H9 (cell line): ENCODE measurements around the gene PIP4K2B. TPM values are rescaled to one million over a fixed set of nuclear protein-coding genes. Genes with fewer than 3 reads are reported as not detected.
A peak's percentile ranks its signal among the peaks of the same experiment; 100 is the strongest.

Experiments used
- DNase-seq: peaks from one replicate; pipeline ENCODE4 v3.0.0-alpha.2; 2017
- H2AFZ ChIP-seq: one replicate; pipeline ENCODE4 v1.6.1; 2013; ENCODE audit warnings: mild to moderate bottlenecking, low read length, control low read depth, moderate library complexity
- H2AK5ac ChIP-seq: 2 replicates; pipeline ENCODE4 v1.6.1; 2013; ENCODE audit warnings: low read length, control low read depth, mixed read lengths; ENCODE audit not compliant: insufficient read length
- H2BK120ac ChIP-seq: one replicate; pipeline ENCODE4 v1.6.1; 2013; ENCODE audit warnings: low read depth, mild to moderate bottlenecking, low read length, control low read depth, inconsistent platforms; ENCODE audit not compliant: poor library complexity, severe bottlenecking
- H2BK12ac ChIP-seq: 2 replicates; pipeline ENCODE4 v1.6.1; 2013; ENCODE audit warnings: low read length, control low read depth, mixed read lengths, low read depth; ENCODE audit not compliant: insufficient read length
- H2BK15ac ChIP-seq: 2 replicates; pipeline ENCODE4 v1.6.1; 2013; ENCODE audit warnings: low read depth, low read length, control low read depth
- H2BK20ac ChIP-seq: one replicate; pipeline ENCODE4 v1.6.1; 2013; ENCODE audit warnings: low read depth, mild to moderate bottlenecking, low read length, control low read depth, inconsistent platforms; ENCODE audit not compliant: poor library complexity, severe bottlenecking
- H2BK5ac ChIP-seq: 2 replicates; pipeline ENCODE4 v1.6.1; 2013; ENCODE audit warnings: low read length, control low read depth, mixed read lengths; ENCODE audit not compliant: insufficient read length
- H3K14ac ChIP-seq: 2 replicates; pipeline ENCODE4 v1.6.1; 2013; ENCODE audit warnings: low read length, control low read depth; ENCODE audit not compliant: insufficient read depth
- H3K18ac ChIP-seq: 2 replicates; pipeline ENCODE4 v1.6.1; 2013; ENCODE audit warnings: low read depth, mild to moderate bottlenecking, mixed read lengths, low read length, control low read depth; ENCODE audit not compliant: insufficient read length
- H3K23ac ChIP-seq: 2 replicates; pipeline ENCODE4 v1.6.1; 2013; ENCODE audit warnings: low read length, control low read depth, mixed read lengths, low read depth; ENCODE audit not compliant: insufficient read length
- H3K23me2 ChIP-seq: 2 replicates; pipeline ENCODE4 v1.6.1; 2013; ENCODE audit warnings: low read depth, mild to moderate bottlenecking, mixed read lengths, low read length, control low read depth; ENCODE audit not compliant: insufficient read length, poor library complexity, severe bottlenecking
- H3K27ac ChIP-seq: 2 replicates; pipeline ENCODE4 v1.5.1; 2013; ENCODE audit warnings: low read length, control low read depth, mixed read lengths, low read depth; ENCODE audit not compliant: insufficient read length
- H3K27me3 ChIP-seq: 2 replicates; pipeline ENCODE4 v1.6.1; 2013; ENCODE audit warnings: low read length, control low read depth, inconsistent platforms; ENCODE audit not compliant: insufficient read depth
- H3K4ac ChIP-seq: 2 replicates; pipeline ENCODE4 v1.6.1; 2013; ENCODE audit warnings: low read depth, mild to moderate bottlenecking, control low read depth, inconsistent platforms, low read length, moderate library complexity
- H3K4me1 ChIP-seq: 2 replicates; pipeline ENCODE4 v1.6.1; 2013; ENCODE audit warnings: low read length, control low read depth, inconsistent platforms; ENCODE audit not compliant: insufficient read depth
- H3K4me2 ChIP-seq: 2 replicates; pipeline ENCODE4 v1.6.1; 2013; ENCODE audit warnings: low read length, control low read depth, mixed read lengths; ENCODE audit not compliant: insufficient read length, insufficient read depth
- H3K56ac ChIP-seq: 2 replicates; pipeline ENCODE4 v1.6.1; 2013; ENCODE audit warnings: low read depth, mild to moderate bottlenecking, mixed read lengths, low read length, control low read depth; ENCODE audit not compliant: insufficient read length
- H3K79me1 ChIP-seq: 2 replicates; pipeline ENCODE4 v1.6.1; 2013; ENCODE audit warnings: low read depth, mild to moderate bottlenecking, moderate library complexity, low read length, control low read depth, inconsistent platforms; ENCODE audit not compliant: insufficient read depth, poor library complexity, severe bottlenecking
- H3K79me2 ChIP-seq: 2 replicates; pipeline ENCODE4 v1.6.1; 2013; ENCODE audit warnings: low read length, control low read depth, inconsistent platforms; ENCODE audit not compliant: insufficient read depth
- H3K9ac ChIP-seq: 2 replicates; pipeline ENCODE4 v1.6.1; 2013; ENCODE audit warnings: low read length, control low read depth, mixed read lengths; ENCODE audit not compliant: insufficient read length; ENCODE audit errors: extremely low read depth
- H3K9me3 ChIP-seq: one replicate; pipeline ENCODE4 v1.6.1; 2013; ENCODE audit warnings: low read depth, low read length, inconsistent platforms; ENCODE audit not compliant: control insufficient read depth
- H3T11ph ChIP-seq: one replicate; pipeline ENCODE4 v1.6.1; 2013; ENCODE audit warnings: mild to moderate bottlenecking, low read length, control low read depth, inconsistent platforms
- H4K20me1 ChIP-seq: one replicate; pipeline ENCODE4 v1.6.1; 2013; ENCODE audit not compliant: control insufficient read depth, insufficient read length, insufficient read depth
- H4K5ac ChIP-seq: 2 replicates; pipeline ENCODE4 v1.6.1; 2013; ENCODE audit warnings: low read depth, mild to moderate bottlenecking, mixed read lengths, low read length, control low read depth; ENCODE audit not compliant: insufficient read length
- H4K8ac ChIP-seq: replicated peaks from 2 replicates; pipeline ENCODE4 v1.6.1; 2013; ENCODE audit warnings: low read length, control low read depth, mixed read lengths, low read depth; ENCODE audit not compliant: insufficient read length
- H4K91ac ChIP-seq: 2 replicates; pipeline ENCODE4 v1.6.1; 2013; ENCODE audit warnings: low read depth, mild to moderate bottlenecking, moderate library complexity, mixed read lengths, low read length, control low read depth; ENCODE audit not compliant: insufficient read length
- H3K27ac Mint-ChIP-seq, 3 experiments: 2 replicates in 2 of 3; 3 replicates in 1 of 3; pipeline ENCODE4 v1.8.0; 2020 to 2021; ENCODE audit warnings: mixed read lengths in 3 of 3, mild to moderate bottlenecking in 1 of 3, moderate library complexity in 1 of 3
- H3K27me3 Mint-ChIP-seq: 2 replicates; pipeline ENCODE4 v1.8.0; 2021; ENCODE audit warnings: low read depth, mild to moderate bottlenecking, moderate library complexity, mixed read lengths
- H3K36me3 Mint-ChIP-seq, 3 experiments: 2 replicates in 2 of 3; 3 replicates in 1 of 3; pipeline ENCODE4 v1.8.0; 2020 to 2021; ENCODE audit warnings: low read depth in 3 of 3, mixed read lengths in 3 of 3; ENCODE audit not compliant: insufficient read depth in 1 of 3
- H3K4me1 Mint-ChIP-seq, 2 experiments: 2 replicates each; pipeline ENCODE4 v1.8.0; 2020; ENCODE audit warnings: mixed read lengths in 2 of 2
- H3K4me3 Mint-ChIP-seq, 2 experiments: 2 replicates in 1 of 2; 3 replicates in 1 of 2; pipeline ENCODE4 v1.8.0; 2020 to 2021; ENCODE audit warnings: mild to moderate bottlenecking in 2 of 2, mixed read lengths in 2 of 2, moderate library complexity in 1 of 2
- H3K9me3 Mint-ChIP-seq, 2 experiments: 2 replicates in 1 of 2; 3 replicates in 1 of 2; pipeline ENCODE4 v1.8.0; 2020; ENCODE audit warnings: mild to moderate bottlenecking in 2 of 2, mixed read lengths in 2 of 2, moderate library complexity in 1 of 2
- CTCF ChIP-seq: fragments of 200-600 bp; sonication (generic); conservative IDR thresholded peaks from 3 replicates; pipeline ENCODE4 v1.8.0; 2021; ENCODE audit warnings: antibody characterized with exemption, mild to moderate bottlenecking
- WGBS: extraction: QIAGEN DNeasy Blood & Tissue Kit; methylation state at CpG from one replicate; pipeline ENCODE4 v1.1.7; 2013; ENCODE audit warnings: missing lambda C conversion rate, low lambda C conversion rate, mixed read lengths; ENCODE audit not compliant: insufficient read length; ENCODE audit errors: extremely low coverage; 5-methylcytosine and 5-hydroxymethylcytosine counted together
- total RNA-seq: library from RNA; stranded (reverse); gene quantifications from 2 replicates; pipeline ENCODE4 v1.2.1, GENCODE V29; 2021

PIP4K2B gene
- total RNA-seq, 1 experiment from 2014 or later: 61.9 TPM

- Mint-ChIP-seq H3K27me3 (peaks cover 11% of the 10 kb centered on the region), H3K27ac (peak within 1 kb of the TSS; percentile 79 to 95 (median 90); a peak in 4 of 7 replicates)
Measured at GRCh38 chr17:38748149-38748891, 51.0 kb downstream of the PIP4K2B start, which contains the start of gene PCGF2. PCGF2 (minus strand) TSS chr17:38748336; CDS start chr17:38740402, 7,934 bp downstream.

More at GRCh38 chr17:38748149-38748891, 51.0 kb downstream of the PIP4K2B start, which contains the start of gene PCGF2:
- Histone ChIP-seq H3K27ac (no peak within 1 kb of the TSS), H3K18ac (peak within 1 kb of the TSS; percentile 87), H3K14ac (peak within 1 kb of the TSS; percentile 89), H2AK5ac (no peak within 1 kb of the TSS), H3K9me3 (no peaks in the 10 kb centered on the region), H3K23me2 (peaks cover 44% of the 10 kb centered on the region), H3K4ac (no peak within 1 kb of the TSS), H2BK15ac (no peak within 1 kb of the TSS), H3K27me3 (no peaks in the 10 kb centered on the region), H3K9ac (peak within 1 kb of the TSS; percentile 70), H2AFZ (no peak within 1 kb of the TSS), H3K4me2 (peak within 1 kb of the TSS; percentile 98), H3K4me1 (peaks cover 5% of the 10 kb centered on the region; the same call in 1 of the 2 replicates), H2BK20ac (no peak within 1 kb of the TSS), H3K79me2 (peaks cover 33% of the 10 kb centered on the region), H4K20me1 (no peaks in the 10 kb centered on the region), H2BK5ac (no peak within 1 kb of the TSS), H4K91ac (no peak within 1 kb of the TSS), H3T11ph (no peak within 1 kb of the TSS), H4K8ac (no peak within 1 kb of the TSS), H2BK120ac (no peak within 1 kb of the TSS), H4K5ac (no peak within 1 kb of the TSS), H2BK12ac (no peak within 1 kb of the TSS), H3K79me1 (no peaks in the 10 kb centered on the region), H3K56ac (no peak within 1 kb of the TSS), H3K23ac (no peak within 1 kb of the TSS)
- H3K4me1 Mint-ChIP-seq: peaks cover 45 to 49% of the 10 kb centered on the region in 2 experiments
- peaks cover 2 to 18% (median 8%) of the 10 kb centered on the region in 3 experiments; a peak in 6 of 7 replicates for H3K36me3 Mint-ChIP-seq
- DNase-seq: peak; percentile 98
- H3K4me3 Mint-ChIP-seq: peak within 1 kb of the TSS; percentile 97
- TF ChIP-seq CTCF: no peak
- WGBS: no CpG with 5 or more reads among the region's 47 CpGs
- H3K9me3 Mint-ChIP-seq: peaks cover 0 to 3% of the 10 kb centered on the region in 2 experiments; a peak in 2 of 5 replicates
